K562 (cell line): Measurements from ENCODE around the gene CCNQ. TPM values are rescaled to one million over a fixed set of nuclear protein-coding genes. Genes with fewer than 3 reads are reported as not detected.
A peak's percentile ranks its signal among the peaks of the same experiment; 100 is the strongest.

Experiments
- ADNP ChIP-seq: fragments of 200-800 bp; sonication (Bioruptor generic); IDR thresholded peaks from 2 replicates; pipeline ENCODE4 v1.6.1; 2016; ENCODE audit warnings: missing genetic modification characterization, missing compliant biosample characterization
- BACH1 ChIP-seq: fragments of 200-800 bp; sonication (Bioruptor generic); IDR thresholded peaks from 2 replicates; pipeline ENCODE4 v1.6.1; 2016; ENCODE audit warnings: missing genetic modification characterization, missing compliant biosample characterization
- BCL6 ChIP-seq: fragments of 250-450 bp; sonication (Bioruptor Pico); IDR thresholded peaks from 2 replicates; pipeline ENCODE4 v1.4.0; 2020
- BCOR ChIP-seq: fragments of 450-650 bp; IDR thresholded peaks from 2 replicates; pipeline ENCODE4 v1.6.1; 2016
- CREB1 ChIP-seq, 2 experiments: sonication (generic) in 1 of 2; formaldehyde crosslinking in 1 of 2; IDR thresholded peaks; 2 replicates each; pipeline versions ENCODE4 v1.6.1 to v1.8.0; 2012 to 2022; ENCODE audit warnings: inconsistent platforms in 1 of 2, mild to moderate bottlenecking in 1 of 2, missing genetic modification reagents in 1 of 2, moderate library complexity in 1 of 2
- FOXJ2 ChIP-seq: fragments of 200-800 bp; sonication (Bioruptor generic); IDR thresholded peaks from 2 replicates; pipeline ENCODE4 v1.6.1; 2016; ENCODE audit warnings: missing genetic modification characterization, missing compliant biosample characterization
- HDAC2 ChIP-seq: fragments of 450-650 bp; IDR thresholded peaks from 2 replicates; pipeline ENCODE4 v1.6.1; 2016; ENCODE audit warnings: mild to moderate bottlenecking
- HMGN3 ChIP-seq: IDR thresholded peaks from 2 replicates; pipeline ENCODE4 v1.6.1; 2011; ENCODE audit warnings: borderline replicate concordance, low read depth, mild to moderate bottlenecking, mixed read lengths, low read length; ENCODE audit not compliant: insufficient read length; ENCODE audit errors: extremely low read depth
- IFI16 ChIP-seq: fragments of 250-450 bp; sonication (Bioruptor Pico); IDR thresholded peaks from 2 replicates; pipeline ENCODE4 v2.1.2; 2022; ENCODE audit warnings: mild to moderate bottlenecking, inconsistent platforms
- MTA1 ChIP-seq: fragments of 450-650 bp; IDR thresholded peaks from 2 replicates; pipeline ENCODE4 v1.6.1; 2017; ENCODE audit warnings: borderline replicate concordance
- NELFE ChIP-seq: IDR thresholded peaks from 2 replicates; pipeline ENCODE4 v1.6.1; 2011; ENCODE audit warnings: mild to moderate bottlenecking; ENCODE audit not compliant: insufficient read depth, insufficient read length
- NFIC ChIP-seq: fragments of 450-650 bp; IDR thresholded peaks from 2 replicates; pipeline ENCODE4 v1.6.1; 2017; ENCODE audit warnings: mild to moderate bottlenecking, inconsistent platforms
- PHB2 ChIP-seq: fragments of 450-650 bp; IDR thresholded peaks from 2 replicates; pipeline ENCODE4 v1.6.1; 2017; ENCODE audit warnings: low read depth
- RB1 ChIP-seq: fragments of 450-650 bp; IDR thresholded peaks from 2 replicates; pipeline ENCODE4 v1.6.1; 2017; ENCODE audit warnings: low read depth, mild to moderate bottlenecking
- XRCC5 ChIP-seq: fragments of 200-400 bp; formaldehyde crosslinking; IDR thresholded peaks from 2 replicates; pipeline ENCODE4 v1.6.1; 2017; ENCODE audit warnings: low read depth, mild to moderate bottlenecking, low read length
- YBX1 ChIP-seq: fragments of 450-650 bp; IDR thresholded peaks from 2 replicates; pipeline ENCODE4 v1.7.1; 2016; ENCODE audit warnings: mild to moderate bottlenecking
- ZBTB8A ChIP-seq: fragments of 450-650 bp; IDR thresholded peaks from 2 replicates; pipeline ENCODE4 v1.6.1; 2018; ENCODE audit warnings: mild to moderate bottlenecking, moderate library complexity; ENCODE audit not compliant: partially characterized antibody
- ZC3H8 ChIP-seq: fragments of 450-650 bp; IDR thresholded peaks from 2 replicates; pipeline ENCODE4 v1.6.1; 2017
- ZFX ChIP-seq: sonication (generic); formaldehyde crosslinking; IDR thresholded peaks from 2 replicates; pipeline ENCODE4 v1.8.0; 2022; ENCODE audit warnings: mild to moderate bottlenecking, missing genetic modification reagents, moderate library complexity
- ZNF133 ChIP-seq: fragments of 250-450 bp; sonication (Bioruptor Pico); IDR thresholded peaks from 2 replicates; pipeline ENCODE4 v1.4.0; 2020; ENCODE audit warnings: mild to moderate bottlenecking
- ZNF695 ChIP-seq: fragments of 450-650 bp; formaldehyde crosslinking; IDR thresholded peaks from 2 replicates; pipeline ENCODE4 v1.4.0; 2020; ENCODE audit warnings: mild to moderate bottlenecking, moderate library complexity
- ZNF696 ChIP-seq: fragments of 250-450 bp; sonication (Bioruptor Pico); conservative IDR thresholded peaks from 2 replicates; pipeline ENCODE4 v1.4.0; 2020; ENCODE audit warnings: mild to moderate bottlenecking, moderate library complexity
- polyA plus RNA-seq, 8 experiments: library from polyadenylated mRNA; depleted of rRNA in 4 of 8; stranded (reverse) in 5 of 8; unstranded in 3 of 8; fragments of >200 nt; fragmentation: Nextera tagmentation in 2 of 8; fragmentation: Illumina TruSeq in 1 of 8; extraction: Ambion mirVana in 2 of 8; extraction: Trizol in 1 of 8; gene quantifications; 2 replicates each; pipeline versions ENCODE4 v1.2.1 to v1.2.3, GENCODE V29; 2011 to 2014; ENCODE audit warnings: inconsistent platforms in 1 of 8, missing spikeins in 1 of 8
- total RNA-seq, 7 experiments: library from RNA; depleted of rRNA in 6 of 7; stranded (reverse); fragments of >200 nt in 6 of 7; fragmentation: Illumina TruSeq in 2 of 7; extraction: Trizol in 2 of 7; gene quantifications; 2 replicates each; pipeline versions ENCODE4 v1.2.1 to v1.2.3, GENCODE V29; 2011 to 2021; ENCODE audit warnings: low replicate concordance in 1 of 7
- TF ChIP-seq, protein P1 (sequence below): fragments of 250-450 bp; sonication (Bioruptor Pico); IDR thresholded peaks from 2 replicates; pipeline ENCODE4 v1.8.0; 2021; ENCODE audit warnings: borderline replicate concordance, mild to moderate bottlenecking, moderate library complexity; ENCODE audit not compliant: poor library complexity, severe bottlenecking
- TF ChIP-seq, protein P2 (sequence below): sonication (generic); formaldehyde crosslinking; IDR thresholded peaks from 2 replicates; pipeline ENCODE4 v1.8.1; 2023; ENCODE audit warnings: mild to moderate bottlenecking, missing genetic modification reagents, moderate library complexity
- TF ChIP-seq, protein P3 (sequence below): fragments of 200-800 bp; sonication (Bioruptor generic); IDR thresholded peaks from 2 replicates; pipeline ENCODE4 v1.6.1; 2017; ENCODE audit warnings: missing genetic modification characterization, missing compliant biosample characterization

CCNQ gene
- total and polyA plus RNA-seq, 9 of the 15 experiments (the other 6 are each of a cell fraction or from before 2014, with no cell fraction given): 0.92 to 53.8 (median 25.3) TPM

DNA sequence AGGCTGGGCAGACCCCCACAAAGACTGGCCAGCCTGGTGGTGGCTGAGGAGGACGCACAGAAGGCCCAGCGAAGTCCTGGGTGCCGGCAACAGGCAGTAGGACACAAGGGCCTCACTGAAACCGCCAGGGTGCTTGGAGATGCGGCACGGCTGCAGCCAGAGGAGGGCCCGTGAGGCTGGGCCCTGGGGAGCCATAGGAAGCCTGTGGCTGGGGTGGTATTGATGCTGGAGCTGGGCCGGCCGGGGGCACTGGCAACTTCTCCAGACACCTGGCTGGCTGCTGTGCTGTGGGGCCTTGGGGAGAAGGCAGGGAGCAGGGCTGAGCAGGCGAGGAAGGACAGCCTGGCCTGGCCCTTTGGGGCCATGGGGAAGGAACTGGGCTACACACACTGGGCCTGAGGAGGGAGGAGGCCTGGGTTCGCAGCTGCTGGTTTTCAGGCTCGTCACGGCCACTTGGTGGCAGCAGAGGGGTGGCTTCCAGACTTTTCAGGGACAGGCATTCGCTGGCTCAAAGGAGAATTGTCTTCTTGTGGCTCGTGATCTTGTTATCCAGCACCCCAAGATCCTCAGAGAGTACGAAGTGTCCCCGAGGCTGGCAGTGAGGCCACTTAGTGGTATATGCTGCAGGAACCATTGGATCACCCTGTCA is 44.3 kb downstream of the CCNQ start (continued):
- TF ChIP-seq, protein P1, sequence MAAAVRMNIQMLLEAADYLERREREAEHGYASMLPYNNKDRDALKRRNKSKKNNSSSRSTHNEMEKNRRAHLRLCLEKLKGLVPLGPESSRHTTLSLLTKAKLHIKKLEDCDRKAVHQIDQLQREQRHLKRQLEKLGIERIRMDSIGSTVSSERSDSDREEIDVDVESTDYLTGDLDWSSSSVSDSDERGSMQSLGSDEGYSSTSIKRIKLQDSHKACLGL (CRISPR knock-in tag): no peak
- TF ChIP-seq CREB1 (IDR thresholded peaks at IDR 0.05) (no peak), CREB1 (CRISPR knock-in tag; IDR thresholded peaks at IDR 0.05) (peak; percentile 39; the same call in 1 of the 2 replicates), ZBTB8A (no peak), YBX1 (no peak), IFI16 (CRISPR knock-in tag) (no peak), ZNF133 (CRISPR knock-in tag) (no peak), BCL6 (CRISPR knock-in tag) (no peak), HMGN3 (no peak), ZNF695 (CRISPR knock-in tag) (no peak), PHB2 (no peak), NFIC (no peak), ADNP (tag) (no peak), ZC3H8 (no peak), RB1 (0 out of 2 replicates have a peak, but pooled peaks have one; percentile 29), BCOR (no peak), BACH1 (tag) (no peak), NELFE (no peak), ZFX (0 out of 2 replicates have a peak, but pooled peaks have one; percentile 21), HDAC2 (no peak), ZNF696 (CRISPR knock-in tag) (no peak), XRCC5 (0 out of 2 replicates have a peak, but pooled peaks have one; percentile 36), FOXJ2 (tag) (no peak), MTA1 (no peak)
- TF ChIP-seq, protein P2, sequence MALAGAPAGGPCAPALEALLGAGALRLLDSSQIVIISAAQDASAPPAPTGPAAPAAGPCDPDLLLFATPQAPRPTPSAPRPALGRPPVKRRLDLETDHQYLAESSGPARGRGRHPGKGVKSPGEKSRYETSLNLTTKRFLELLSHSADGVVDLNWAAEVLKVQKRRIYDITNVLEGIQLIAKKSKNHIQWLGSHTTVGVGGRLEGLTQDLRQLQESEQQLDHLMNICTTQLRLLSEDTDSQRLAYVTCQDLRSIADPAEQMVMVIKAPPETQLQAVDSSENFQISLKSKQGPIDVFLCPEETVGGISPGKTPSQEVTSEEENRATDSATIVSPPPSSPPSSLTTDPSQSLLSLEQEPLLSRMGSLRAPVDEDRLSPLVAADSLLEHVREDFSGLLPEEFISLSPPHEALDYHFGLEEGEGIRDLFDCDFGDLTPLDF (CRISPR knock-in tag): no peak
- TF ChIP-seq, protein P3, sequence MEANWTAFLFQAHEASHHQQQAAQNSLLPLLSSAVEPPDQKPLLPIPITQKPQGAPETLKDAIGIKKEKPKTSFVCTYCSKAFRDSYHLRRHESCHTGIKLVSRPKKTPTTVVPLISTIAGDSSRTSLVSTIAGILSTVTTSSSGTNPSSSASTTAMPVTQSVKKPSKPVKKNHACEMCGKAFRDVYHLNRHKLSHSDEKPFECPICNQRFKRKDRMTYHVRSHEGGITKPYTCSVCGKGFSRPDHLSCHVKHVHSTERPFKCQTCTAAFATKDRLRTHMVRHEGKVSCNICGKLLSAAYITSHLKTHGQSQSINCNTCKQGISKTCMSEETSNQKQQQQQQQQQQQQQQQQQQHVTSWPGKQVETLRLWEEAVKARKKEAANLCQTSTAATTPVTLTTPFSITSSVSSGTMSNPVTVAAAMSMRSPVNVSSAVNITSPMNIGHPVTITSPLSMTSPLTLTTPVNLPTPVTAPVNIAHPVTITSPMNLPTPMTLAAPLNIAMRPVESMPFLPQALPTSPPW (CRISPR knock-in tag): no peak
